Lower lobe of right lung (tissue), 2 donors: ENCODE data around the gene ZNF664. TPM values are rescaled to one million over a fixed set of nuclear protein-coding genes. Genes with fewer than 3 reads are reported as not detected.
A peak's percentile ranks its signal among the peaks of the same experiment; 100 is the strongest.

Source experiments
- ATAC-seq, 2 donors: fragments of 200-7000 bp; cut with Tn5 transposase; one replicate each; pipeline ENCODE4 v1.9.1; 2020 to 2022; ENCODE audit warnings: mild to moderate bottlenecking in 2 of 2, moderate library complexity in 2 of 2
- DNase-seq: peaks from one replicate; pipeline ENCODE4 v3.0.0-alpha.2; 2020
- H3K27ac ChIP-seq: fragments of 200-600 bp; one replicate; pipeline ENCODE4 v1.8.0; 2022
- H3K27me3 ChIP-seq: fragments of 200-600 bp; one replicate; pipeline ENCODE4 v1.8.0; 2022; ENCODE audit warnings: low read depth
- H3K36me3 ChIP-seq: fragments of 200-600 bp; one replicate; pipeline ENCODE4 v1.8.0; 2022; ENCODE audit warnings: mild to moderate bottlenecking
- H3K4me1 ChIP-seq: fragments of 200-600 bp; one replicate; pipeline ENCODE4 v1.8.0; 2022
- H3K4me3 ChIP-seq: fragments of 200-600 bp; one replicate; pipeline ENCODE4 v1.8.0; 2022; ENCODE audit warnings: mild to moderate bottlenecking
- H3K9me3 ChIP-seq: fragments of 200-600 bp; one replicate; pipeline ENCODE4 v1.8.0; 2022
- CTCF ChIP-seq: fragments of 200-600 bp; IDR thresholded peaks from one replicate; pipeline ENCODE4 v1.8.0; 2022; ENCODE audit warnings: antibody characterized with exemption, mild to moderate bottlenecking
- intact Hi-C: fragments of 100-400 bp; cut with DNase I; formaldehyde crosslinking; loops from one replicate; pipeline ENCODE4 v1.11.0; 2022
- total RNA-seq: library from RNA; stranded (reverse); fragmentation: NEBNext Ultra II Directional; extraction: Animal tissue kit (Norgen Biotek cat#: 25700); gene quantifications from one replicate; pipeline ENCODE4 v1.2.1, GENCODE V29; 2021
- donor health status: DM: no; HTN: yes; CAD: no; lungs with severe emphysema.

ZNF664 gene
- total RNA-seq, 1 donor from 2014 or later = 84.2 TPM

- ATAC-seq = no peak
- no peaks in the 10 kb centered on the region for H3K27me3 ChIP-seq
- H3K4me3 ChIP-seq = no peak overlapping the region
- no peak overlapping the region for H3K27ac ChIP-seq
- no peak for DNase-seq
- H3K36me3 ChIP-seq = no peaks in the 10 kb centered on the region
- intact Hi-C loops = no loop called here
- no peak for TF ChIP-seq CTCF
- no peaks in the 10 kb centered on the region for H3K4me1 ChIP-seq
- no peaks in the 10 kb centered on the region for H3K9me3 ChIP-seq
These were observed 55.5 kb downstream of the ZNF664 start for GRCh38 chr12:124028555-124028925.

GRCh38 chr12:124030008-124030407 lies 57.0 kb downstream of the ZNF664 start:
- Histone ChIP-seq H3K27ac (no peak overlapping the region), H3K4me3 (no peak overlapping the region)
- intact Hi-C loops = loop anchor here (10.0 kb wide), 1 partner anchor 745 kb away; no protein-coding TSS in a partner anchor

GRCh38 chr12:124030510-124030909 lies 57.5 kb downstream of the ZNF664 start:
- Histone ChIP-seq H3K4me3 (no peak overlapping the region), H3K9me3 (no peaks in the 10 kb centered on the region), H3K4me1 (no peaks in the 10 kb centered on the region), H3K36me3 (no peaks in the 10 kb centered on the region), H3K27ac (no peak overlapping the region), H3K27me3 (no peaks in the 10 kb centered on the region)
- ATAC-seq (no peak), DNase-seq (no peak)
- intact Hi-C loops = loop anchor here (10.0 kb wide), 1 partner anchor 744 kb away; no protein-coding TSS in a partner anchor
- TF ChIP-seq CTCF = no peak

More at GRCh38 chr12:124030008-124030407, 57.0 kb downstream of the ZNF664 start:
- DNase-seq (no peak), ATAC-seq (no peak)
- Histone ChIP-seq H3K27me3 (no peaks in the 10 kb centered on the region), H3K4me1 (no peaks in the 10 kb centered on the region), H3K9me3 (no peaks in the 10 kb centered on the region), H3K36me3 (no peaks in the 10 kb centered on the region)
- TF ChIP-seq CTCF = no peak

GRCh38 chr12:124031058-124031457 lies 58.0 kb downstream of the ZNF664 start:
- no peak for DNase-seq
- no peak for ATAC-seq
- no peak overlapping the region for H3K27ac ChIP-seq
- no peak for TF ChIP-seq CTCF
- H3K36me3 ChIP-seq = no peaks in the 10 kb centered on the region
- H3K4me3 ChIP-seq = no peak overlapping the region
- intact Hi-C loops = loop anchor here (10.0 kb wide), 1 partner anchor 744 kb away; no protein-coding TSS in a partner anchor
- H3K4me1 ChIP-seq = no peaks in the 10 kb centered on the region
- no peaks in the 10 kb centered on the region for H3K27me3 ChIP-seq
- H3K9me3 ChIP-seq = no peaks in the 10 kb centered on the region

GRCh38 chr12:124032265-124032886 lies 59.4 kb downstream of the ZNF664 start:
- Histone ChIP-seq H3K27me3 (no peaks in the 10 kb centered on the region), H3K4me1 (no peaks in the 10 kb centered on the region), H3K36me3 (no peaks in the 10 kb centered on the region), H3K4me3 (no peak overlapping the region), H3K27ac (no peak overlapping the region), H3K9me3 (no peaks in the 10 kb centered on the region)
- intact Hi-C loops = loop anchor here (10.0 kb wide), 1 partner anchor 742 kb away; no protein-coding TSS in a partner anchor
- peak; percentile 82 for TF ChIP-seq CTCF
- DNase-seq (no peak), ATAC-seq (peak; percentile 76 to 77)
